WI38 (cell line): Measurements from ENCODE around the gene WDR54.
A peak's percentile ranks its signal among the peaks of the same experiment; 100 is the strongest.
"Not testable (repeated sequence)": the region's sequence is repeated elsewhere in the genome, so short reads cannot be mapped to it uniquely, and the experiment has no call there.

Source experiments
- H3K4me3 ChIP-seq: 2 replicates; pipeline ENCODE4 v1.5.1; 2011; ENCODE audit warnings: low read depth, mild to moderate bottlenecking, control low read depth, low read length
- CTCF ChIP-seq: IDR thresholded peaks from 2 replicates; pipeline ENCODE4 v1.5.1; 2012; ENCODE audit warnings: low read depth, mild to moderate bottlenecking, control low read depth, low read length

The WDR54 gene

GRCh38 chr2:74458132-74458937 lies 36.8 kb downstream of the WDR54 start, which contains the start of gene WBP1:
Gene WBP1, plus strand, starts transcription at chr2:74458438. Its CDS starts 165 bp downstream, at chr2:74458603.
- no peak for TF ChIP-seq CTCF
- H3K4me3 ChIP-seq, result peak within 1 kb of the TSS; percentile 79

GRCh38 chr2:74458938-74459363 lies 37.4 kb downstream of the WDR54 start:
- H3K4me3 ChIP-seq, result peak overlapping the region; percentile 79
- no peak for TF ChIP-seq CTCF

GRCh38 chr2:74459503-74460118 lies 38.1 kb downstream of the WDR54 start:
- peak overlapping the region; percentile 79 for H3K4me3 ChIP-seq

GRCh38 chr2:74460187-74460586 lies 38.7 kb downstream of the WDR54 start:
- H3K4me3 ChIP-seq, result not testable (repeated sequence)

GRCh38 chr2:74461187-74462053 lies 39.9 kb downstream of the WDR54 start:
- no peak overlapping the region for H3K4me3 ChIP-seq
- no peak for TF ChIP-seq CTCF

- no peak for TF ChIP-seq CTCF
- no peak overlapping the region for H3K4me3 ChIP-seq
Observed at GRCh38 chr2:74462054-74462785, 40.7 kb downstream of the WDR54 start.

GRCh38 chr2:74462786-74463105 lies 41.2 kb downstream of the WDR54 start:
- TF ChIP-seq CTCF, result no peak
- no peak overlapping the region for H3K4me3 ChIP-seq

GRCh38 chr2:74464406-74464805 lies 42.9 kb downstream of the WDR54 start:
- no peak for TF ChIP-seq CTCF
- H3K4me3 ChIP-seq, result peak overlapping the region; percentile 88

GRCh38 chr2:74470742-74471141 lies 49.2 kb downstream of the WDR54 start:
- not testable (repeated sequence) for H3K4me3 ChIP-seq
